C4-2B (cell line): ENCODE data around the gene MYO1E.
A peak's percentile ranks its signal among the peaks of the same experiment; 100 is the strongest.

ENCODE experiments used
- H3K27ac ChIP-seq: fragments of 450-650 bp; 2 replicates; pipeline ENCODE4 v1.5.1; 2017
- ZFX ChIP-seq: fragments of 450-650 bp; IDR thresholded peaks from 2 replicates; pipeline ENCODE4 v1.6.1; 2017
- TF ChIP-seq, protein P1 (sequence below): fragments of 450-650 bp; conservative IDR thresholded peaks from 2 replicates; pipeline ENCODE4 v1.5.1; 2017; ENCODE audit warnings: mild to moderate bottlenecking

MYO1E gene

DNA sequence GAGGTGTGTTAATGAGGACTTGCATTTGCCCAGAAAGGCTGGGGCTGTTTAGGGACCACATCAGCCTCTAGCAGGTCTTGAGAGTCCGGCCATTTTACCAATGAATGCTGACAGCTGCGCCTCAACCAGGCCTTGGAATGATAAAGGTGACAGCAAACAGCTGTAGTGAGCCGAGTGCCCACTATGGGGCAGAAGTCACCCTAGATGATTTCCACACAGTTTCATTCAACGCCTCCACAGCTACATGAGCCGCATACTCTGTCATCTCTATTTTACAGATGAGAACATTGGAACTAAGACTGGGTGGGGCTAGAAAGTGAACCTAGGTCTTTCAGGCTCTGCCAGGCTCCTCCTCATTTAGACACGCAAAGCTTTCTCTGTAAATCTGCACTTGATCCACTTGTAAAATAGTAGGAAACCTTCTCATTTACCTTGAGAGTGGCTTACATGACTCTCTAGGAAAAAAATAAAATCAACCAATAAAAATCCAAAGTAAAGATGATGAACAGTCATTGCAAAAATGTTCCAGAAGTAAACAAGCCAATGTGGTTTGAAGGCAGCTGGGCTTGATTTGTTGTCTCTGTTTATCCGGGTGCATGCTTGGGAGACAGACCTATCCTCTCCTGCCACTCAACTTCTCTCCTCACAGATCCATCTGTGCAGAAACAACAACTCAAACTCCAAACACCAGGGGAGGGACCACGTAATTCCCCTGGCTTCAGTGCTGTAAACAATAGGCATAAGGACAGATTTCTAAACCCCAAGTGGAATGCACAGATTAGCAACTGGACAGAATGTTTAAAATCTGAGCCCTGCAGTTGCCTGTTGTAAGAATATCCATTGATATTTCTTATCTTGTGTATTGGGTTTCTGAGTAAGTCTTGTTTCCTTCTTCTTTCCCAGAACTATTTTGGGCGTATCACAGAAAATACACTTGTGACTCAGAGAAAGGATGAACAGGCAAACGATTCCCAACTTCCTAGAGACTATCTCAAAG is 197.5 kb downstream of the MYO1E start:
- no peak overlapping the region for H3K27ac ChIP-seq
- TF ChIP-seq, protein P1, sequence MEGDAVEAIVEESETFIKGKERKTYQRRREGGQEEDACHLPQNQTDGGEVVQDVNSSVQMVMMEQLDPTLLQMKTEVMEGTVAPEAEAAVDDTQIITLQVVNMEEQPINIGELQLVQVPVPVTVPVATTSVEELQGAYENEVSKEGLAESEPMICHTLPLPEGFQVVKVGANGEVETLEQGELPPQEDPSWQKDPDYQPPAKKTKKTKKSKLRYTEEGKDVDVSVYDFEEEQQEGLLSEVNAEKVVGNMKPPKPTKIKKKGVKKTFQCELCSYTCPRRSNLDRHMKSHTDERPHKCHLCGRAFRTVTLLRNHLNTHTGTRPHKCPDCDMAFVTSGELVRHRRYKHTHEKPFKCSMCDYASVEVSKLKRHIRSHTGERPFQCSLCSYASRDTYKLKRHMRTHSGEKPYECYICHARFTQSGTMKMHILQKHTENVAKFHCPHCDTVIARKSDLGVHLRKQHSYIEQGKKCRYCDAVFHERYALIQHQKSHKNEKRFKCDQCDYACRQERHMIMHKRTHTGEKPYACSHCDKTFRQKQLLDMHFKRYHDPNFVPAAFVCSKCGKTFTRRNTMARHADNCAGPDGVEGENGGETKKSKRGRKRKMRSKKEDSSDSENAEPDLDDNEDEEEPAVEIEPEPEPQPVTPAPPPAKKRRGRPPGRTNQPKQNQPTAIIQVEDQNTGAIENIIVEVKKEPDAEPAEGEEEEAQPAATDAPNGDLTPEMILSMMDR: peak; percentile 80
- TF ChIP-seq ZFX: no peak

DNA sequence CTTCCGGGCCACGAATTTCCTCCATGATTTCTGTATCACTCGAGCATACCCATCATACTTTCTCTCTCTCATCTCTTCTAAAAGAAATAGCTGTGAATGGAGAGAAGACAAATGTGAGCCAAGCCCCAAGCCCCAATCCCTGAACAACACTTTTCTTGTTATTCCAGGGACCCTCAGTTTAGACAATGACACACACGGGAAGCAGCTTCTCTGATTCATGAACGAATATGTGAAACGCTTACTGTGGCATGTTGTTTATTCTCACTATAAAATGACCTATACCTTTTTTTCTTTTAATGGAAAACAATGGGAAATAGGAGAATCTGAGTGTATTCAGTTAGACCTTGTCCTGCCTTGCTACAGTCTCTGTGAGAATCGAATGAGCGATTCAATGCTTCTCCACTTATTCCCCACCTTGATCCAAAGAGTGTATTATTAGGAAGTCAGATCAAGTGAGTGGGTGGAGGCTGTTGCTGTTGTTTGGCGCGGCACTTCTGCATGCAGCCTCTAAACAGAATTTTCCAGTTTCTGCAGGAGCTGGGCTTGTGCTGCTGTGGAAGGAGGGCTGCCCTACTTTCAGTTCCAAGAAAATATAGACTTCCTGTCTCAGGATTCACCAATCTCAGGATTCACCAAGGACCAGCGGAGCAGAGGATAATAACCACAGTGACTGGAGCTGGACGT is 198.4 kb downstream of the MYO1E start:
- H3K27ac ChIP-seq: no peak overlapping the region
- TF ChIP-seq, protein P1: no peak
- TF ChIP-seq ZFX: no peak

DNA sequence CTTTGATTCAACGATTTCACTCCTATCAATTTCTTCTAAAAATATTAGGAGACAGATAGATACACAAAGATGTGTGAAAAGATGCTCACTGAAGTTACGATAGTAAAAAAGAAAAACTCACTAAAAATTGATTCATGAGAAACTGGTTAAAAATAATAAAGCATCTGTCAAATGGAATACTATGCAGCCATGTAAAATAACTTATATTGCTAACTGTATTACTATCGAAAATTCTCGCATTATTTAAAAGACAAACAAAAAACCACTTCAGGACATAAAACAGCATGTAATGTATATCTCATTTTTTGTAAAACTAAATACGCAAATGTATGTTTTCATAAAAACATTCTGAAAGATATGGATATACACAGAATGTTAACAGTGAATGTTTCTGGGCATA is 199.5 kb downstream of the MYO1E start:
- no peak overlapping the region for H3K27ac ChIP-seq
- TF ChIP-seq, protein P1: no peak
- TF ChIP-seq ZFX: no peak

DNA sequence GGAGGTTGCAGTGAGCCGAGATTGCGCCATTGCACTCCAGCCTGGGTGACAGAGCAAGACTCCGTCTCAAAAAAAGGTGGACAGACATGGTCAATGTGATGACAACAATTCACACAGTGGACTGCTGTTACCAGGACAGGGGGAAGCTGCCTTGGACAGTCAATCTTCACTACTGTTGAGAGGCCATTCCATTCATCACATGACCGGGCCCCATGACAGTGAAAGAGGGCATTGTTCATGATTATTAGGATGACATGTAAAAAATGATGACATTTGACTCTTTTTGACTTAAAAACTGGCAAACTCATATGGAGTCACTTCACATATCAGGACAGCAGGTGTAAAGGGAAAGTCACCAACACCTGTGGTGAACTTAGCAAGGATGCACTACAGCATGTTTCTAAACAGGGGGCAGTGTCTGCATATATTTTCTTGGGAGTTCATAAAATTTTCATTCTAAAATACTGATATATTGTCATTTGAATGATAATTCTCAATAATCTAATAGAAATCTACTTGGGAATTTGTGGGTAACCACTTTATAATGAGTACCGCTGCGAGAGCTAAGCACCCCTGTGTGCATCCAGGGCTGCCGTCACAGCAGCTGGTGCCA is 200.3 kb downstream of the MYO1E start:
- H3K27ac ChIP-seq: no peak overlapping the region
- TF ChIP-seq ZFX: no peak
- TF ChIP-seq, protein P1: no peak

DNA sequence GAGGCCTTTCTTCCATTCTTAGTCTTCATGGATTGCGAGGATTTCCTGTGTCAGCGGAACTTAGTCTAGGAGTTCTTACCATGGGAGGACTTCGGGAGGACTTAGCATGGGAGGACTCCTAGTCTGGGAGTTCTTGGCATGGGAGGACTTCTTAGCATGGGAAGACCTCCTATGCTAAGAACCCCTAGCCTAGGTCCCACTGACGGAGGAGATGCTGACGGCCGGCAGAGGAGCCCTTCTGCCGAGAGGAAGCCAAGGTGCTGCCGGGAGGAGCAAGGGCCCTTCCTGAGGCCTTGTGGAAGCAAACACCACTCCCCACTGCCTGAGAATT is 201.6 kb downstream of the MYO1E start:
- TF ChIP-seq ZFX: no peak
- TF ChIP-seq, protein P1: no peak
- peak overlapping the region; percentile 75 for H3K27ac ChIP-seq

DNA sequence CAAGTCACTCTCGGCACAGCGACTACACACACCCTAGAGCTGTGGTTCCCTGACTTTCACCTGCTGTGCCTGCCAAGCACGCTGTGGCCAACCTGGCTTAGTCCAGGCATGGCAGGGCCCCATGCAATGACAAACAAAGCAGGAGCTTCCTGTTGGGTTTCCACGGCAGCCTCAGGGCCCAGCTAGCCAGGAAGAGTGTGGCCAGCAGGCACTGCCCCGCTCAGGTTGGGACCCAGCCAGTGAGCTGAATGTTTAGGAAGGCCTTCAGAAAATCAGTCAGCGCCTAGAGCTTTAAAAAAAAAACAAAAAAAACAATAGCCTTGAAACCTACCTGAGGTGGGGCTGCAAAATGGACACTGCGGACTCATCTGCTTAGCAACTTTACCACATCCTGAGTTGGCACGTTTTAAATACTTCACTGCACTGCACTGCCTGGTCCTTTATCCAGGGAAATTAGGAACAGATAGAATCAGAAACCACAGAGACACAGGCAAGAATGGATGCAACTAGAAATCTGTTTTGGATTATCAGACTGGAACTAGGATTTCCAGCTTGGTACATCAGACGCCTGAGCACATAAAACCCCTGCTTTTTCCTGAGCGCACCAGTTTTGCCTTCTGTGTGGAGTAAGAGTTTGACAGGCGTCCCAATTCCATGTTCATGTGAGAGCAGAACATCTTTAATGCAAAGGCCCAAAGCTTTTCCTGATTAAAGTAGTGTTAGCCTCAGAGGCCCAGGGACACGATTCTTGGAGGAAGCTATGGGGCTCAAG is 202.2 kb downstream of the MYO1E start:
- peak overlapping the region; percentile 75 for H3K27ac ChIP-seq
- TF ChIP-seq, protein P1: no peak
